GM21786 (cell line): ENCODE measurements around the gene GDNF.
"Not testable (repeated sequence)": the region's sequence is repeated elsewhere in the genome, so short reads cannot be mapped to it uniquely, and the experiment has no call there.

Experiments used
- ATAC-seq: cut with Tn5 transposase; IDR thresholded peaks from one replicate; pipeline ENCODE4 v1.9.1; 2021; ENCODE audit not compliant: unreplicated experiment

Gene GDNF

DNA sequence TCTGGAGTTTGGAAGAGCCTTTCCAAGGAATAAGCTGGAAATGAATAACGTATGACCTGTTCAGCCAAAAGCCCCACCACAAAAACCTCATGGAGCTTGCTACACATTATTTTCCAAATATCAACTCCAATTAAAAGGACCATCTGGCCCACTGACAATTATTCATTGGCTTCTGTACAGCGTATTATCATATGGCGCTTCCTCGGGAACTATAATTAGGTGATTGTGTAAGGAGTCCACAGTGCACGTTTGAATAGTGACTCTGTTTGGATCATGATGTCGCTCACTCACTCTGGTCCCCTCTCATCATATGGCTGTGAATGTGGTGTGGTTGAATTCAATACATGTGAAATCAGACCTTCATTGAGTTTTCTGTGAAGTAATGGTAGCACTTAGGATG, 52.1 kb downstream of the GDNF start:
- no peak for ATAC-seq

DNA sequence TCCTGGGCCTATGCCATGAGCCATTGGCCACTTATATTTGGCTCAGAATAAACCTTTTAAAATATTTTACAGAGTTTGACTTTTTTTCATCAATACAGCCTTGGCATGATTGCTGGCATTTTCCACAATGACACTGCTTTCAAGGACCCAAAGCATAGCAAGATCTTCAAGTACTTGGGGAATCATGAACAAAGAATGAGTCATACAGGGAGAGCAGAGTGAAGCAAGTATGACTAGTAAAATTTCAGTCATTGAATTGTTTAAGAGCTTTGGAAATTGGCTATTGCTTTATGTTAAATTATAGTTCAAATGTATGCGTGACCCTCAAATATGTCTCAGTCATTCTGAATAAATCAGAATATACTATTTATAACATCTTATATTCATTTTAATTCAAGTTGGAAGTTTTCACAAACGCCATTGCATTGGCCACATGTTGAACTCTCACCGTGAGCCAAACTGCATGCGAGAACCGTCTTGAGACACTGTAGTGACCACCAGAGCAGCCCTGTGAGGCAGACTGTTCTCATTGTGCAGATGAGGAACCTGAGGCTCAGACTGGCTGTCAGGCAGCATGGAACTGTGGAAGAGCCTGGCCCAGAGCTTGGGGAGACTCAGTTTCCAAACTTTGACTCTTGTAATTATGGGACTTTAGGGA, 52.9 kb downstream of the GDNF start:
- ATAC-seq = no peak

DNA sequence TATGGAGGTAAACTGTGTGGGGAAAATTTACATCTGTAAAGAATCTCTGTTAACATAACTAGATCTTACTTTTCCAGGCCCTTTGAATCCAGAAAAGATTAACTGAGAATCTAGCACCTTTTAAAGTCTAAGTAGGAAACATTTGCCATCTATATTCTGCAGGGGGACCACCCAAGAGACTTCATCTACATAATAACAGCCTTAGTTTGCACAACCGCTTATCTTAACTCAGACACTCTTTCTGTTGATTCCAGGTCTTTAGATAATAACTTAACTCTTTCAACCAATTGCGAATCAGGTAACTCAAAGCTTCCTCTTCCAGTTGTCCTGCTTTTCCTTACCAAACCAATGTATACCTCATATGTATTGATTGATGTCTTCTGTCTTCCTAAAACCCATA, 53.4 kb downstream of the GDNF start:
- ATAC-seq = no peak

DNA sequence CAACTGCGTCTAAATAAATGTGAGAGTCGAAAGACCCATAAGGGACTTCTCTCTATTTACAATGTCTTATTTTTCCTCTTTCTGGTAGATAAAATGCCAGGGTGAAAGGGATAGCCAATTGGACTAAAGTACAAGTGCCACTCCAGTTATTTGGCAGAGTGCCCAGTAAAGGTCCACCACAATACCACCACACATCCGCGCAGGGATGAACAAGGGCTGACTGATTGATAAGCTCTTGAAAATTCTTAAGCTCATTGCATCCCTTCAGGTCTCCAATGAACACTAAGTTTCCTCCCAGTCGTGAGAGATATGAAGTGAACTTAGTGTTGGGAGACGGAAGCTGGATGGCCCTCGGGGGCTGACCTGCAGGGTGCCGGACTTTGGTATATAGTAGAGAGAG, 58.4 kb downstream of the GDNF start:
- not testable (repeated sequence) for ATAC-seq

DNA sequence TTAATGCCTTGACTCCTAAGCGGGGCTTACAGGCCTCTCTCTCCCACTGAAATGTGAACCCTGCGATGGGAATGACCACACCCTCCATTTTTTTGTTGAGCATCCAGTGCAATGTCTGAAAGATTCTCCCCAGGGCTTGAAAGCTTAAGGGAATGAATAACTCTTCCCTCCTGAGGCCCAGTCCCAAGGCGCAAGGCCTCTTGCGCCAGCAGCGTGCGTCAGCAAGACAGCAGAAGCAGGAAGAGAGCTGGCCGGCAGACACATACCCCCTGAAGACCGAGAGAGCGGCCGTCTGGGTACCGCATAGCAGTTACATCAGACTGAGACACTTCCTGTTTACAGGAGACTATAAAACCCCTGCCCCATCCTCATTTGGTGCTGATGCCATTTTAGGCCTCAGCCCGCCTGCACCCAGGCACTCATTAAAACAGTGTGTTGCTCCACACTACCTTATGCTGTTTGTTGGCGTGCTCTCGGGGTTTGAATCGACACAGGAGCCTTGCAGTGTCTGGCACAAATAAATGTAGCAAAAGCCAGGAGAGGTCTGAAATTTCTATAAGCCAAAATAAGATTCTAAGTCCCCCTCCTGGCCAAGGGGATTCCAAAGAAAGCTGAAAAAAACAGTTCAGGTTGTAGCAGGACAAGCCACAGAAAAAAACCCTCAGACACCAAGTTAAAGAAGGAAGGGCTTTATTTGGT, 62.3 kb downstream of the GDNF start:
- ATAC-seq = no peak

DNA sequence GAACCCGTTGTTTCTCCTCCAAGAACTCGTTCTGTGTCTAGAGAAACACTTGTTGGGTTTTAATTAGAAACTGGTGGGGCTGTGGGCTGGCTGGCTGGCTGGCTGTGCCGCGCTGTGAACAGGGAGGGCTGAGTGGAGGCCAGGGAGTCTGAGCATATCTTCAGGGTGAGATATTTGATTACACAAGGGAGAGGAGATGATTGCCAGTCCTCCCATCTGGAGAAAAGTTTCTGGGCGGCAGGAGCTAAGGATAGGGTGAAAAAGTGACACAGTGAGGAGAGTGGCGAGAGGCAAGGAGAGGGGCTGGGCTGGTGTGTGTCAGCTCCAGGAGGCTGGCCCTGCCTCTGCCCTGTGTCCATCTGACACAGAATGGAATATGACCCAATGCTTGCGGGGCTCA, 63.0 kb downstream of the GDNF start:
- ATAC-seq = no peak

DNA sequence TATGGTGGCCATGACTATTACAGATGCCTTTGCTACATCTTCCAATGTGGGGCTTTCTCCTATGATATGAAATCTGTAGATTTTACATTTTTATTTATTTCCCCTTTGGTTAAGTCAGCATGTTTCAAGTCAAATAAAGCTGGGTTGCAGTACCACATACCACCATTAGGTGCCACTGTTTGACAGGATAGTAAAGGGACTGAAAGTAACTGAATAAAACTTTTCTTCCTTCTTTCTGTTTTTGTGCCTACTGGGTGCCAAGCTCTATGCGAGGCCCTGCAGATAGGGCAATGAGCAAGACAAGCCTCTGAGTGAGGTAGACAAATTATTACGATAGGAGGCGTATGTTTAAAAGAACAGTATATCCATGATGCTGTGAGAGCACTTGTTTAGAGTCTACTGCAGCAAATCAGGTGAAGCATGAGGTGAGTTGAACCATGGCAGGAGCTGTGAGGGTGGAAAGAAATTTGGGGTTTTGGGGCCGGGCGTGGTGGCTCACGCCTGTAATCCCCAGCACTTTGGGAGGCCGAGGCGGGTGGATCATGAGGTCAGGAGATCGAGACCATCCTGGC, 64.8 kb downstream of the GDNF start:
- no peak for ATAC-seq

DNA sequence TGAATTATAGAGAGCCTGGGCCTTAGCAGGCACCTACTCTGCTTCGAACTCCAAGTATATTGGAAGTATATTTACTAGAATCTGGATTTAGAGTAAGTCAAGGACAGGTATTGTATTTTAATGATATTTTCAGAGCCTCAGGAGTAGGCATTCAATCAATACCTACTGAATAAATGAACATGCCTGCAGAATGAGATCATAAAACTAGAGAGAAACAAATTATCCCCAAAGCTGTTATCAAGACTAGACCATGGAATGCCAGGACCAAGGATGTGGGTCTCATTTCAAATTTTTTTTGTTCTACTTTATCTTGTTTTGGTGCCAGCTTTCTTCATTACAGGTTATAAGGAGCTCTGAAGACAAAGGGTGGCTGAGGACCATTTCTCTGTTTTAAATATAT, 66.0 kb downstream of the GDNF start:
- no peak for ATAC-seq

DNA sequence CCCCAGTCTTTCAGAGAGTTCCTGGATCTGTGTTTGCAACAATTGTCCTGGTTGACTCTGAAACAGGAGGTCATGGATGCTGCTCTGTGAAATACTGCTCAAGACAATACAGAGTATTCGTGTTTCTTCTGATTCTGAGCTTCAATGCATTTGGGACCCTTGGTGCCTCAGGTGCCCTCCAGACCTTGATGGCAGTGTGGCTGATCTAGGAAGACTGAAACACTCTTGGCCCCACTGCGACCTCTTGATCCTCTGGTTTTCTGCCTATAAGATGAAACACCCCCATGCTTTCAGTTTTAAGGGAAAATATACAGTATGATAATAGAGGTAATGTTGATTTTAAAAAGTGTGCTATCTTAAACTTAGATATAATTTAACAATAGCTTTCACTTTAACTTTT, 67.6 kb downstream of the GDNF start:
- ATAC-seq = no peak

DNA sequence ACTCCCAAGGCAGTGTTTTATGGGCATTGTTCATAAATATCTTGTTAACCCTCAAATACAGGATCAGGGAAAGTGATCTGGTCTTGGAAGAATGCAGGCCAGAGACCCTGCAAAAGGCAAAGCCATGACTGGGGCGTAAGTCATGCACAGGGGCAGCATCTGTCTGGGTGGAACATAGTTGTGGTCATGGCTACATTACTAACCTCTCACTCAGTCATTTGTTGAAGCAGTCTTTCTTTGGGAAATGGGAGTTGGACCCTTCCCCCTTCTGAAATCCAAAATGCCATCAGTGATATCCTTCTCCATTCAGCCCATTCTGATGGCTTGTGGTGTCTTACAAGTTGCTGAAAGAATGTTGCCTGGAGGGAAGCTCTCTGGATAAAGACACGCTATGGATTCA, 68.1 kb downstream of the GDNF start:
- ATAC-seq = no peak

DNA sequence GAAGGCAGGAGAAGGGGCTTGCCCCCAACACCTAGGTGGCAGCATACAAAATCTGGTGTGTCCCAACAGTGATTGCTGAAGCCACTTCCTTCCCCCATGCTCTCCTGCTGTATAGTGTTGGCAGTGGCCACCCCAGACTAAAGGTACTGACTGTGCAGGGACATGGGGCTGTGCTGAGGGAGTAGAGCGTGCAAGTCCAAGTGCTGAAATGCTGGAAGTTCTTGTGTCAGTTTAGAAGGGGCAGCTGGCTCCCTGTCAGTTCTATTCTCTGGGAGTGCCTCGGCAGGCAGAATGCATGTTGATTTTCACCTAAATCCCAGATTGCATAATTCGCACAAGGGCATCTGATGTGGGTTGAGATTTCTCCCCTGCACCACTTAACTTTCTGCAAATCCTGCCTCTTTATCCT, 68.6 kb downstream of the GDNF start:
- ATAC-seq = no peak

DNA sequence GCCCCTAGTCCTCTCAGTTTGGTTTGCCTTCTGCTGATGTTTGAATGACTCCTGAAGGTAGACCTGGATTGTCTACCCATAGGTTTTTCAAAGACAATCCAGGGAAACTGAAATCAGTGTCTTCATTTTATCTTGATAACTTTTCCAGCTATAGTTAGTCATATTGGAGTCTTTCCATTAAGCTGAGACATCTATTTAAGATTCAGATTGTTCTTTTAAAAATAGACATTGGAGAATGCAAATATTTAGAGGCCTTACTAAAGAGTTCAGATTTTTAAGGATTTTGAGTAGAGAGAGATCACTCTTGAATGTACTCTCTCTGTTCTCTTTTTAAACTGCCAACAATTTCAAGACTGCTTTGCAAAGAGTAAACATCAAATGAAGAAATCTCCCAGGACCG, 69.1 kb downstream of the GDNF start:
- ATAC-seq = no peak

DNA sequence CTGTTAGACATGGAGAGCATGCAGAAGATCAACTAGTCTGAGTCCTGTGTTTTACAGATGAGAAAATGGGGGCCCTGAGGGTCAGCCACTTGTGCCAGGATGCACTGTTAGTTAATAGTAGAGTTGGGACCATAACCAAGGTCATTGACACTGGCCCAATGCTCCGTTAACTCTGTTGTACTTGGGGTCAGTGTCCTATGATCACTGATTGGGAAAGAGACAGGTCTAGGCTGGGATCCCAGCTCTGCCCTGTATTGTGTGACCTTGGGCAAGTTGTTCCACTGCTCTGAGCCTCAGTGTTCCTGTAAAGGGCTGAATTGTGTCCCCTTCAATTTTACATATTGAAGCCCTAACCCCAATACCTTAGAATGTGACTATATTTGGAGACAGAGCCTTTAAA, 70.0 kb downstream of the GDNF start:
- no peak for ATAC-seq

DNA sequence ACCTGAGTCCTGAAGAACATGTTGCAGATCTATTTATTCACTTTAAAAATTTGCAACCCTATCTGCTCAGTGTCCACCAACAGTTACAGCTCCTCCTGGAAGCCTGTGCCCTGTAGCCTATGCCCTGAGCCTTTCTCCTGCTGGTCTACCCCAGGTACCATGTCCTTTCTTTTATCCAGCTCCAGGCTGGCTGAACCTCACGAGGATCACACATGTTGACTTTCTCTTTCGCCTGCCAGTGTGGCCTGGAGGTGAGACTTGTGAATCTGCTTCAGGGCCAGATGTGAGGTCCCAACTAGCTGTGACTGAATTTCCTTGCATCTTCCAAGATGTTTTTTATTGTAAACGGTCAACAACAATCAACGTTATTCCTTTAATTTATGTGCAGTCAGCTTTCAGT, 70.7 kb downstream of the GDNF start:
- ATAC-seq = no peak

DNA sequence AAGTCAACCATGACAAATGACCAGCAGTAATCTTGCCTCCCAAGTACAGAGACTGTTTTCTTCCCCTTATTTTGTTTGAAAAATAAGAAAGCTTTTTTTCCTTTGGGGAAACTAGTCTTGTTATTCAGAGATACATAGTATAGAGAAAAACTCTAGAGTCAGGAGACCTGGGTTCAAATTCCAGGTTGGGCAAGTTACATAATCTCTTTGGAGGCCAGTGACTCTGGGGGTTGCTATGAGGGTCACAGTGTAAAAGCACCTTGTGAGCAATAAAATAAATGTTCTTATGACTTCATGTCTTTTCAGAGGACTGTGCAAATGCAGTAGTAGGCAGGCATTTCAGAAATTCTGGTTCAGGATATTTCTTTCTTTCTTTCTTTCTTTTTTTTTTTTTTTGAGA, 71.5 kb downstream of the GDNF start:
- no peak for ATAC-seq

DNA sequence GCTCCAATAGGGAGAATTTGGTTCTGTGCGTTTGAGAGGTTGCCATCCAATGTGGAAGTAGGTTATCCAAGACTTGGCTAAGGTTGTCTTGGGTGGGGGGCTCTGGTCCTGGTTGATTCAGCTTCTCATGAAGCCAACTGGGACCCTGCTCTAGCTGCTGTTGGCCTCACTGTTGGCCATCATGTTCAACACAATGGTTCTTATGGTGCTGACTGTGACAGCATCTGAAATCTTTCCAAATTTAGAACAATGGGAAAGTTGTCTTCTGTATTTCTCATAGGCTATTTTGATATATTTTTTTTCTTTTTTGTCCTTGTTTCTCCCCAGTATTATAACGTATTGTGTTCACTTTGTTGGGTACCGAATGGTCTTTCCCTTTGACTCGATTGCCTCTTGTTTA, 71.9 kb downstream of the GDNF start:
- no peak for ATAC-seq

DNA sequence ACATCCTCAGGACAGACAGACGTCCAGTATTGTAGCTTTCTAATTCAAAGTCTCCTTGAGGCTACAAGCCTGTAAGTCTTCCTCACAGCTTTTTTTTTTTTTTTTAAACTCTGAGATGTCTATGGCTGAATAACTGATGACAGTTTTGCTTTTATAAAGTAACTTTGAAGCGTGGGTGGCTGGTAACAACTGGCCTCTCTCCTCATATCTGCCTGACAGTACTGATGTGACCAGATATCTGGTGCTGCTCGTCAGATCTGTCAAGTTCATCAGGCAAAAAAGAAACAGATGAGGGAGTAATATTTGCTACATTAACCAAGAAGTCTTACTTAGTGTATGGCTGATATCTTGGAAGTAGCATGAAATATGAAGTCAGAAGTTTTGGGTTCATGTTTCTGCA, 72.6 kb downstream of the GDNF start:
- no peak for ATAC-seq
